LHCN-M2 (cell line): ENCODE results near the gene CHRNA9. TPM values are rescaled to one million over a fixed set of nuclear protein-coding genes. Genes with fewer than 3 reads are reported as not detected.

Source experiments
- DNase-seq: peaks from one replicate; pipeline ENCODE4 v3.0.0-alpha.2; 2012; ENCODE audit warnings: low read depth
- total RNA-seq: library from RNA; depleted of rRNA; stranded (reverse); fragments of >200 nt; gene quantifications from 2 replicates; pipeline ENCODE4 v1.2.3, GENCODE V29; 2014

CHRNA9 gene
- total RNA-seq, 1 experiment from 2014 or later = 0.29 TPM

- DNase-seq = peak; percentile 80
Observed at GRCh38 chr4:40309250-40309774, 25.8 kb upstream of the CHRNA9 start.

GRCh38 chr4:40310225-40310624, 24.9 kb upstream of the CHRNA9 start:
- no peak for DNase-seq

DNA sequence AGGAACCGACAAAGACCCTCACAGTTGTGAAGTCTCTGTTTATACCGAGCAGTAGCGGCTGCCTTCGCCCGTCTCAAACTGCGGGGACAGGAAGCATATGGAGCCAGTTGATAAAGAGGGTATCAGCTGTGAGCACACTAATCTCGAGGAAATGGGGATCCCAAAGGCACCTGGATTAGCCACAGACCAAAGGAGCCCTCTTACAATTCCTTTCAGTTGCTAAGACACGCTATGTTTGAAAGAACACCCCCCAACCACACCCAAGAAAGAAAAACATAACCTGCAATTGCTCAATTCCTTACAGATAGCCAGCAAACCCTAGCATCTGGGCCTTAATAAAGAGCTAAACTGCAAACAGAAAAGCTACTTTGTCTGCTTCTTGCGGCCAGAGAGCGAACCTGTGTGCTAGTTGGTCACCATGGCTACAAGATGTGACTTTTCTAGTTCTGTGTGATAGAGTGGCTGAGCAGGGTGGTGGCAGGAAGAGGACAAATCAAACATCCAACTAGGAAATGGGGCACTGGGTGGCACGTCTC, 23.3 kb upstream of the CHRNA9 start:
- DNase-seq = no peak

- DNase-seq = no peak
Observed at GRCh38 chr4:40314951-40315350, 20.2 kb upstream of the CHRNA9 start.

GRCh38 chr4:40316333-40316781, 18.8 kb upstream of the CHRNA9 start:
- DNase-seq = peak; percentile 87

- peak; percentile 93 for DNase-seq
Observed at GRCh38 chr4:40316782-40317635, 18.1 kb upstream of the CHRNA9 start.

- no peak for DNase-seq
Observed at GRCh38 chr4:40317916-40318658, 17.0 kb upstream of the CHRNA9 start.

DNA sequence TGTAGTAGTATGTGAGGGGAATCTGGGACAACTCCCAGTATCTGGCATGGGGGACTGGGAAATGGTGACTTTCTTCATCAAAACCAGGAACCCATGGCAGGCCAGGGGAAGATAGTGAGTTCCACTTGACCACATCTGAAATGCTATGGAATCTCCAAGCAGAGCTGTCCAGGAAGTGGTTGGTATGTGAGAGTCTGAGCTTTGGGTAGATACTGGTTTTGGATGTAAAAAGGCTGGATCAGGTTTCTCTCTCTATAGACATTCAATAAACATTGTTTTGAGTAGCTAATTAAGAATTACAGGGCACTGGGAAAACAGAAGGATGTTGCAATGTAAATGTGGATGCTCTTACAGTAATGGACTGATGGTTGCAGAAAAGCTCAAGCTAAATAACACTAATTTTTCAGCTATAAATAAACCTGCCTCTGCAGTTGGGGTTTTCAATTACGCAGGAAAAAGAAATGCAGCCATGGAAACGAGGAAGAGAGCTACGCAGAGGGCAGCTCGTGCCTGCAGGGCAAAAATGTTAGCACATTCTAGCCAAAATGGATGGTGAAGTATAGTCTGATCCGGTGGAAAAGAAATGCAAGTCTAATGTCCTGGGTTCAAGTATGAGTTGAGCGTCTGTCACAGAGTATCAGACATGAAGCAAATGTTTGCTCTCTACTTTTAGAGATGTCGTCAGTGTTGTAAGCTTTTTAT, 13.4 kb upstream of the CHRNA9 start:
- peak; percentile 52 for DNase-seq

GRCh38 chr4:40322811-40323210, 12.3 kb upstream of the CHRNA9 start:
- no peak for DNase-seq

GRCh38 chr4:40323866-40324265, 11.3 kb upstream of the CHRNA9 start:
- DNase-seq = no peak

DNA sequence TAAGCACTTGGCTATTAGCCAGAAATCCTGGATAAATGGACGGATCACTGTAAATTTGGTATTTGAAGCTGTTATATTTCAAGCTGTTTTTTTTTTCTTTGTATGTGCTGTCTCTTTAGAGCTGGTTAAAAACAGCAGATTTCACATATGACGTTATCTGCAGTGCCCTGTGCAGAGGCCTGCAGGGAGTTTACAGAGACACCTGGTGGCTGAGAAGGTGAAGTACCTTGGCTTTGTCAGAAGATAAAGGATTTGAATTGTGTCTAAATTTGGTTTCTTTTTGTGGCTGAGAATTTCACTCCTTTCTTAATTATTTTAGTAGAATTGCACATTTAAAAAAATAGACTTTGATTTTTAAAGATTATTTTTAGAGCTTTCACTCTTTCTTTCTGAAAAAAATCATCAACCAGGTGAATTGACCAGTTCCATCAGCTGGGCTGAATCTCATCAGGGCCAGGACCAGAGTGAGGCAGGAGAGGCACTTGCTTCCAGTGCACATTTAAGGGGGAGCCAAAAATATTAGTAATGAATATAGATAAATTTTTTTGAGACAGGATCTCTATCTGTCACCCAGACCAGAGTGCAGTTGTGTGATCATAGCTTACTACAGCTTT, 9.6 kb upstream of the CHRNA9 start:
- DNase-seq = peak; percentile 73

DNA sequence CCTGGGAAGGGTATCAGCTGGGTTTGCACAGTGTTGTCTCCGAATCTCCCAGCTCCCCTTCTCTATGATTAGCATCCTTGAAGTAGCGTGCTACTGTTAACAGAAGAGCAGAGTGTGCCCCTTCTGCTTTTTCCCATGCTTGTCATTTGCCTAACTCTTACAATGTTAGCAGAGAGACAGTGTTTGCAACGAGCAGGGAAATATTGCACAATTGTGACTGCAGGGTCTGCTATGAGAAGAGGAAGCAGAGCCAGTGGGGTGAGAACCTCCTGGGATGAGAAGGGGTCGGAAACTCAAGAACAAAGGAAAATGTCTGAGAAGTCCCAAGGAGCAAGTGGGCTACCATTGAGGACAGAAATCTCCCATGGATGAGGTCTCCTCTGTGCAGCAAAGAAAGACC, 7.8 kb upstream of the CHRNA9 start:
- no peak for DNase-seq

- DNase-seq = no peak
Observed at GRCh38 chr4:40328383-40328782, 6.8 kb upstream of the CHRNA9 start.

- DNase-seq = no peak
Observed at GRCh38 chr4:40329805-40330204, 5.3 kb upstream of the CHRNA9 start.

DNA sequence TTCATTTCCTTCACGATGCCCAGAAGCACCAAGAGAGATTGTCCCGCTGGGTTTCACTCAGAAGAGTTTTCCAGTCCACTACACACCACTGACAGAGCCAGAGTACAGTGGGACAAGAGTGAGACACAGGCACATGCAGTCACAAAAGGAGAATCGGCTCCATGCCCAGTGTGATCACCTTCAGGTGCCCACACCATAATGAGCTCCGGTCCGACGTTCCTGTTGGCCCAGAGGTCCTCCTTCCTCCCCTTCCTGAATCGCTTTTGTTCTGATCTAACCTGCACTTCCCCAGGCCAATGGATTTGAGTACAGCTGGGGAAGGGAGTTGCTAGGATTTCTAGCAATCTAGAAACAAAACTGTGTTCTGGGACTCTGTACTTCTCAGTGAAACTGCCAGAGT, 4.6 kb upstream of the CHRNA9 start:
- DNase-seq = no peak

DNA sequence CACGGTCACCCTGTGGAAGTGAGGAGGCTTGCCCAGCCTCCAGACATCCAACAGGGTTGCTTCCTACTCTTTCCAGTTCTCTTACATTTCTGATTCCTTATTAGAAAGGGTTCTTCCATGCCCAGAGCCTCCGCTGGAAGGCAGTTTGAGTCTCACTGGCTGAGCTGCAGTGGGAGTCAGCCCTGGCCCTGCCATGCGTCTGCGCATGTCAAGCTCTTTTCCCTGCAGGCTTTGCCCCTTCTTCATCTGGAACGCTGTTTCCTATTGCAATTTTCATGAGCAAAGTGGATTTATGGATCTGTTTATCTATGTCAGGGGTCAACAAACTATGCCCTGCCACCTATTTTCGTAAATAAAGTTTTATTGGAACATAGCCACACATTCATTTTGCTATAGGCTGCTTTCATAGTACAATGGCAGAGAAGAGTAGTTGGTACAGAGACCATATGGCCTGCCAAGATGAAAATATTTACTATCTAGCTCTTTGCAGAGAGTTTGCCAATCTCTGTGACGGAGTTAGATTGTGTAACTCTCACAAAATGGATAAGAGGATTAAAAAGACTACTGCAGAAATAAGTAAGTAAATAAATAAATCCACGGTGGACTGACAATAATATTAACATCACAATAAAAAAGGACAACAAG, 3.9 kb upstream of the CHRNA9 start:
- DNase-seq = no peak

GRCh38 chr4:40331961-40332360, 3.2 kb upstream of the CHRNA9 start:
- no peak for DNase-seq

DNA sequence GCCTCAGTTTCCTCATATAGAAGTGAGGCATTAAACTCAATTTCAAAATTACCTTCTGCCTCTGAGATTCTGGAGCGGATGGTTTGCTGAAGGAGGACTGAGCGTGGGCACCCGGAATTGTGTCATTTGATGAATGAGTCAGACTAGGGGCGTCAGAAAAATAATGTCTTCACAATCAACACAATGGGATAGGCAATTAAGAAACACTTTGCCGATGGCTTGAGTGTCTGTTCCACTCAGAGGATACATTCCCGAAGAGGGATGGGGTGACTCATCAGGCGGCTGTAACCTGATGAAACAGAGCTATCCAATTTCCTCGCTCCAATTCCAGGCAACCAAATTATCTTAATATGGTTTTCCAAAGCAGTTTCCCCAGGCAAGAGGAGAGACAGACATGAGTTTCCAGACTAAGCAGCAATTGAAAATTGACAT, 1.2 kb upstream of the CHRNA9 start:
- DNase-seq = peak; percentile 85

- peak; percentile 61 for DNase-seq
Observed at GRCh38 chr4:40335525-40335894, 377 bp downstream of the CHRNA9 start.

DNA sequence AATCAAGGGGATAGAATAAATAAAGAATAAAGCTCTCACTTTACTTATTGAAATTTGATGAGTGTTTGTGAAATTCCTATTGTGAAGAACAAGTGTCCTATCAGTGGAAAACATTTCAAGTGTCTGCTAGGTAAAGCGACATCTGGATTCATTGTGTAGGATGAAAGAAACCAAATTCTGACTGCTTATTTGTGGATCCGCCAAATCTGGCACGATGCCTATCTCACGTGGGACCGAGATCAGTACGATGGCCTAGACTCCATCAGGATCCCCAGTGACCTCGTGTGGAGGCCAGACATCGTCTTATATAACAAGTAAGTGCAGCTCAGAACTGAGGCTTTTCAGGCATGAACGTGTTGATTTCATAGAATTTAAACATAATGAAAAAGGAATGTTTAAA, 1.9 kb downstream of the CHRNA9 start:
- no peak for DNase-seq

DNA sequence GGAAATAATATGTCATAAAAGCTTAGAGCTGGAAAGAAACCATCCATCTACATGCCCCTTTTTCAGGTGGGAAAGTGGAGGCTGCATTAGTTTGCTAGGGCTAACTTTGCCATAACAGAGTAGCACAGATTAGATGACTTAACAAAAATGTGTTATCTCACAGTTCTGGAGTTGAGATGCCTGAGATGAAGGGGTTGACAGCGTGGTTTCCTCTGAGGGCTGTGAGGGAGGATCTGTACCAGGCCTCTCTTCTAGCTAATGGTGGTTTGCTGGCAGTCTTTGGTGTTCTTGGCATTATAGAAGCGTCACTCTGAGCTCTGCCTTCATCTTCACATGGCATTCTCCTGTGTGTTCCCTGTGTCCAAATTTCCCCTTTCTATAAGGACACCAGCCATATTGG, 2.4 kb downstream of the CHRNA9 start:
- DNase-seq = no peak
